ENCODE results near the gene CRACDL.

The CRACDL gene

DNA sequence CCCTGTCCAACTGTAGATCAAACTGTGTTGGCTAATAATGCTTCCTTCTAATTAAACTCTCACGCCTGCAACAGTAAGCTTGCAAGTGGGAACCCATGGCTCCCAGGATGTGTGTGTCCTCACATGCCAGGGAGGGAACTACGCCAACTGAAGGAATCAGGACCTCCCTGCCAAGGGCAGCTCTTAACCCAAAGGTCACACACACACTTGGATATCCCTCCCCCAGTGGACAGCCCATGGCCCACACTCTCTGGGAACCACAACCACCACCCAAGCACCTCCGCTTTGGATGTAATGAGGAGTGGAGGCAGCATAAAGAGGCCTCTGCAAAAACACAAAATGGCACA, 102.1 kb downstream of the CRACDL start:
- Histone ChIP-seq H3K4me3 (ENCODE audit: insufficient read depth, low read depth, low read length) (no peak overlapping the region), H3K36me3 (ENCODE audit: control insufficient read depth, insufficient read depth, low read length) (no peaks in the 10 kb centered on the region), H3K27ac (ENCODE audit: insufficient read depth, low read depth, low read length, poor library complexity, severe bottlenecking) (no peak overlapping the region), H3K27me3 (ENCODE audit: control insufficient read depth, insufficient read depth, low read length, poor library complexity, severe bottlenecking) (no peaks in the 10 kb centered on the region), H3K4me1 (ENCODE audit: control insufficient read depth, insufficient read depth, low read length) (no peaks in the 10 kb centered on the region), H3K9me3 (ENCODE audit: control insufficient read depth, low read length) (no peaks in the 10 kb centered on the region)
- WGBS, 2 experiments, result 90 to 92% methylated on average over 3 of the region's 3 CpGs

DNA sequence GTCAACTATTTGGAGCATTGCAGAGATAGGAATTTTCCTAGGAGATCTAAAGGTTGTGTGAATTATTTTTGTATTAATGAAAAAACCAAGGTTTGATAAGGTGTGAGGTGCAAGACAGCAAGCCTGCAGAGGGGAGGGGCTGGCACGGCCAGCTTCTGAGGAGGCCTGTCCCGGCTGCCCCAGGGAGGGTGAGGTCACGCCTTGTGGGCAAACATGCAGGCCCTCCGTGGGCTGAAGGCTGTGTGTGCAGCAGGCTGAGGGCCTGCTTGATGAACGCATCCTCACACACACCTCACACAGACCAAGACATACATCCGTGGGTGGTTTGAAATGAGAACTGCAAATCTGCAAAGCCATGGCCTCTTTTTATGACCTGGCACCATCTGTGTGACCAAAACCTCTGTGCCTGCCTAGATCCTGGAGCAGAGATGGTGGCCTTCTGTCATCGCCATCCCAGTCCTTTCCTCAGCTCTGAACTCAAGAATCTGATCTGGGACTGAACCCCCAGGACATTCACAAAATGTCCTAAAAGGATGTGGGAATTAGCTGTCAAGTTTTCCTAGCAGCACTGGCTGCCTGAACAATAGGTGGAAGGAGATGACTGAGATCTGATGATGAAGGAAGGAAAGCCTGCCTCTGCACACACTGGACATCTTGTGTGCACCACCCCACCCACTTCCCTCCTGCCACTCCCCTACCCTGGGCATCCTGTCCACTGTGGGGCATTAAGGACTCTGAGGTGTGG, 102.7 kb downstream of the CRACDL start:
- no peak overlapping the region for H3K27ac ChIP-seq (ENCODE audit: insufficient read depth, low read depth, low read length, poor library complexity, severe bottlenecking)
- H3K9me3 ChIP-seq (ENCODE audit: control insufficient read depth, low read length), result no peaks in the 10 kb centered on the region
- 81 to 82% methylated on average over 7 of the region's 7 CpGs for WGBS, 2 experiments
- H3K27me3 ChIP-seq (ENCODE audit: control insufficient read depth, insufficient read depth, low read length, poor library complexity, severe bottlenecking), result no peaks in the 10 kb centered on the region
- H3K4me1 ChIP-seq (ENCODE audit: control insufficient read depth, insufficient read depth, low read length), result no peaks in the 10 kb centered on the region
- H3K36me3 ChIP-seq (ENCODE audit: control insufficient read depth, insufficient read depth, low read length), result no peaks in the 10 kb centered on the region
- no peak overlapping the region for H3K4me3 ChIP-seq (ENCODE audit: insufficient read depth, low read depth, low read length)

DNA sequence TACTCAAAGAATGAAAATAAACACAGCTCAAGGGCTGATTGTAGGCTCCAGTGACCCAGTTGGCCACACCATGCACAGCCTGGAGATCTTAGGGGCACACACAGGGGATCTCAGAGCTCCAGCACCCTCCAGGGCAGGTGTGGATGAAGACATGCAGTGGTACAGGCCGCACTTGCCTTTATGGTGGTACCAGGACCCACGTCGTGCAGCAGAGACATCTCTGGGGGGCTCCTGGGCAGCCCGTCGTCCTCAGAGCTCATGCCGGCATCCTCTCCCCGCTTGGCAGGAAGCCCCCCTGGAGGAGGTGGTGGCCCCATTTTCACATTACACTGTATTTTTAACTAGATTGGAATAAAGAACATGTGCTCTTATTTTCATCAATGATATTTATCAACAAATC, 103.9 kb downstream of the CRACDL start:
- no peaks in the 10 kb centered on the region for H3K4me1 ChIP-seq (ENCODE audit: control insufficient read depth, insufficient read depth, low read length)
- no peak overlapping the region for H3K27ac ChIP-seq (ENCODE audit: insufficient read depth, low read depth, low read length, poor library complexity, severe bottlenecking)
- 93 to 96% methylated on average over 7 of the region's 7 CpGs for WGBS, 2 experiments
- no peaks in the 10 kb centered on the region for H3K9me3 ChIP-seq (ENCODE audit: control insufficient read depth, low read length)
- H3K4me3 ChIP-seq (ENCODE audit: insufficient read depth, low read depth, low read length), result no peak overlapping the region
- no peaks in the 10 kb centered on the region for H3K36me3 ChIP-seq (ENCODE audit: control insufficient read depth, insufficient read depth, low read length)
- no peaks in the 10 kb centered on the region for H3K27me3 ChIP-seq (ENCODE audit: control insufficient read depth, insufficient read depth, low read length, poor library complexity, severe bottlenecking)

DNA sequence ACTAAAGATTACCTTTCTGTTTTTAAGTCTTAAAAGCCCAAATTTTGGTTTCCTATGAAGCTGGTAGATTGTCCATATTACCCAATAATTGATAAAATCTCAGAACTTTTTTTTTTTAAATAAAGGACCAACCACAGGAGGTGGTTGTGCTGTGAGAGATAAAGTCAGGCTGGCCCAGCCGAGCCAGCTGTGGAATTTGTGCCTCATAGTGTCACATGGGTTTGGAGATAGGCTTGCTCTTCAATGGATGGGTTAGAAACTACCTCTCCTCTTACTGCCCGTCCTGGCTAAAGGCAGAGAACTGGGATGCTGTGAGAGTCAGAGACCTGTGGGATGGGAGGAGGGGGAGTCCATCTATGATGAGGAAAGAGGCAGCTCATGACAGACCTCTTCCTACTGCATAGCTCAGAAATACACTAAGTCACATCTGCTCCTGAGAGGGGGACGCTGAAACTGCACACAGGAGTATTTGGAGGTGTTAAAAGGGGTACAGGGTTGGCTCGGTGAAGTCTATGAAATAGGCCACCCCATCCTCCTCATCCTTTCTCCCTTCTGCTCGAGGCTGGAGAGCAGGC, 105.4 kb downstream of the CRACDL start:
- Histone ChIP-seq H3K27ac (ENCODE audit: insufficient read depth, low read depth, low read length, poor library complexity, severe bottlenecking) (no peak overlapping the region), H3K36me3 (ENCODE audit: control insufficient read depth, insufficient read depth, low read length) (no peaks in the 10 kb centered on the region), H3K4me1 (ENCODE audit: control insufficient read depth, insufficient read depth, low read length) (no peaks in the 10 kb centered on the region), H3K4me3 (ENCODE audit: insufficient read depth, low read depth, low read length) (no peak overlapping the region), H3K9me3 (ENCODE audit: control insufficient read depth, low read length) (no peaks in the 10 kb centered on the region), H3K27me3 (ENCODE audit: control insufficient read depth, insufficient read depth, low read length, poor library complexity, severe bottlenecking) (no peaks in the 10 kb centered on the region)
- WGBS, 2 experiments, result 88 to 92% methylated on average over 3 to 5 of the region's 5 CpGs

DNA sequence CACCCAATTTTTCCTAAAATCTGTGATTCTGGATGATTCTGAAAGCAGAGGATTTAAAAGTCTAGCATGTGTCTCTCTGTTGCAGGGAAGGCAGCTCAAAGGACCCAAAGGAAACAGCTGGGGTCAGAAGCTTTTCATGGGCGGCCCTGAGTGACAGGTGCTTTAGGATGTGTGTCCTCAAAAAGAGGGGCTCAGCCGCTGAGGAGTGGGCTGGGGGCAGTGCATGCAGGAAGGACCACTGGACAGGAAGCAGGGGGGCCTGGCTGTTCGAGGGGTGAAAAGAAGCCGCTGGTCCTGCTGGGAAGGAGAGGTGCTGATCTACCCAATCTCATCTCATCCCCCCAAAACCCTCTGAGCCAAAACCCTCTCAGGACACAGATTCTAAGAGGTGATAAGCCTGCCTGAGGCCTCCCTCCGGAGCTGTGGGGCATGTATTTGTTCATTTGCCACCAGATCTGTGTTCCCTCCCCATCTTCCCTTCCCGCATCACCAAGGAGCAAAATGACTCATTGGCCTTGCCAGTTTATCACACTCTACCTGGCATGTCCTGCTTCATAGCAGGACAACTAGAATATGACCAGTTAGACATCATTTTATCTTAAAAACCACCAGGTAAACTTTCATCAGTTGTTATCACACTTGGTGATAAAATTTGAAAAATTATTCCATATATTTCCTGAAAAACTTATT, 106.3 kb downstream of the CRACDL start:
- Histone ChIP-seq H3K9me3 (ENCODE audit: control insufficient read depth, low read length) (no peaks in the 10 kb centered on the region), H3K4me1 (ENCODE audit: control insufficient read depth, insufficient read depth, low read length) (no peaks in the 10 kb centered on the region), H3K4me3 (ENCODE audit: insufficient read depth, low read depth, low read length) (no peak overlapping the region), H3K27me3 (ENCODE audit: control insufficient read depth, insufficient read depth, low read length, poor library complexity, severe bottlenecking) (peaks cover 5% of the 10 kb centered on the region), H3K36me3 (ENCODE audit: control insufficient read depth, insufficient read depth, low read length) (no peaks in the 10 kb centered on the region), H3K27ac (ENCODE audit: insufficient read depth, low read depth, low read length, poor library complexity, severe bottlenecking) (no peak overlapping the region)
- WGBS, 2 experiments, result 91 to 92% methylated on average over 6 of the region's 6 CpGs

DNA sequence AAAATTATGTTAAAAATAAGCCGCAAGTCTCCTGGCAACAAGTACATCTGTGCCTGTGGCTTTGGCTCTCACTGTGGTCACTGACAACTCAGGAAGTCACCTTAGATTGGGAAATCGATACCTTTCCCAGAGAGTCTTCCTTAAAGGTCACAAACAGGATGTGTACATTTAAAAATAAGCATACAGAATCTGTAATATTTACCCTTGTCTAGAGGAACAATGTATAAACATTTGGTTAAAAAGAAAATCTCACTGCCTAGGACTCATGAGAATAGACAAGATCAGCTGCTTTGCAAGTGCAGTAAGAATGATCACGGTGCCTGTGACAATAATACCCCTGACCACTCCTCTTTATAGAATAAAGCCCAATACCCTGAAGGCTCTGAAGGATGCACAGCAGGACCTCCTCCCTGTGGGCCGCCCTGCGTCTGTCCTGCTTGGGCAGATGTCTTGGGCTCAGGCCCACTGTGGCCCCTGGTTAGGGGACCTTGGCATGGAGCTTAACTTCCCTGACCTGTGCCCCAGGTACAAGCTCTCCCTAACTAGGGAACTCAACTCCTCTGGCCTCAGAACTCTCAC, 107.1 kb downstream of the CRACDL start:
- 82 to 84% methylated on average over 5 of the region's 5 CpGs for WGBS, 2 experiments
- no peaks in the 10 kb centered on the region for H3K36me3 ChIP-seq (ENCODE audit: control insufficient read depth, insufficient read depth, low read length)
- H3K9me3 ChIP-seq (ENCODE audit: control insufficient read depth, low read length), result no peaks in the 10 kb centered on the region
- no peak overlapping the region for H3K4me3 ChIP-seq (ENCODE audit: insufficient read depth, low read depth, low read length)
- H3K27me3 ChIP-seq (ENCODE audit: control insufficient read depth, insufficient read depth, low read length, poor library complexity, severe bottlenecking), result peaks cover 13% of the 10 kb centered on the region
- no peak overlapping the region for H3K27ac ChIP-seq (ENCODE audit: insufficient read depth, low read depth, low read length, poor library complexity, severe bottlenecking)
- no peaks in the 10 kb centered on the region for H3K4me1 ChIP-seq (ENCODE audit: control insufficient read depth, insufficient read depth, low read length)

DNA sequence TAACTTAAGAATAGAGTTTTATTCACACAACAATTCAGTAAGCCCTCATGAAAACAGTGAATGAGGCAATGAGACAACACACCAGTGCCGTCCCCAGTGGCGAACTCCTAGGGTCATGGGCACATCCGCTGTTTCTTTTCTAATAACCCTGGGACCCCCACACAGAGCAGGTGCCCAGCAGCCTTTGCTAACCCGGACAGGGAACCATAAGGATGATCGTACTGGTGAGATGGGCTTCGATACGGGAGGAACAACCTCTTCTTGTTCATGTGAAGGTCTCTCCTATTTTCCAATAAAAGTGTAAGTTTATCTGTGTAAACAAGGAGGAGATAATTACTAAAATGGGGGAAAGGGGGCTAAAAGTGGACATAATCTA, 107.7 kb downstream of the CRACDL start:
- Histone ChIP-seq H3K27me3 (ENCODE audit: control insufficient read depth, insufficient read depth, low read length, poor library complexity, severe bottlenecking) (peaks cover 19% of the 10 kb centered on the region), H3K4me1 (ENCODE audit: control insufficient read depth, insufficient read depth, low read length) (no peaks in the 10 kb centered on the region)
- 91 to 93% methylated on average over 7 of the region's 7 CpGs for WGBS, 2 experiments

DNA sequence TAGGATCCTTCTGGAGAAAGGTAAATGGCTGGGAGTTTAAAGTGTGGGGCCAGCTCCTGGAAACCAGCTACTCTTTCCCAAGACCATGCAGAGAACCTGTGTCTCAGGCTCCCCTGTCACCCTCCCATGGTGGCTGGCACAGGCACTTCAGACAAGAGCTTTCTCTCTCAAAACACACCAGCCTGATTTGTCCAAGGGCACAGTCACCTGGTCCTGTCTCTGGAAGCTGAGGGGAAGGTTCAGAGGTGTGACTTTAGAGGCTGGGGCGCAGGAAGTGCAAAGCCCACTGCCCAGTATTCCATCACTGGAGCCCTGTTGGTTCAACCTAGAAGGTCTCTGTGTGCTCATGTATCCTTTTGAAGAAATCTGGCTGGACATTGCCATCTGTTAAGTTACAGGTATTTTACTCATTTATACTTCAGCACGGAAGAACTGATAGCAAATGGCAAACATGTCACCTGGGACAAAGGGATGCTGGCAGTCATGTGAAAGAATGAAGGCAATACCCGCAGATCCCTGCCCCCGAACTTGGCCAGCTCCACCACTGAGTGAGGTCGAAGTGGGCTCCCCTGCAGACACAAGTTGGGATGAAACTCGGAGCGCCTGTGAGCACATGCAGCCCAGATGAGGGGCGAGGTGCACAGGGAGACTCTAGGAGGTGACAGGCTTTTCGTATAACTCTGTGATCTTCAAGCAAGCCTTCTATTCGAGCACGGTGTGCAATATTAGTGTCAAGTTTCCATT, 108.2 kb downstream of the CRACDL start:
- H3K4me3 ChIP-seq (ENCODE audit: insufficient read depth, low read depth, low read length), result no peak overlapping the region
- no peaks in the 10 kb centered on the region for H3K9me3 ChIP-seq (ENCODE audit: control insufficient read depth, low read length)
- H3K4me1 ChIP-seq (ENCODE audit: control insufficient read depth, insufficient read depth, low read length), result no peaks in the 10 kb centered on the region
- 88 to 92% methylated on average over 11 of the region's 11 CpGs for WGBS, 2 experiments
- H3K36me3 ChIP-seq (ENCODE audit: control insufficient read depth, insufficient read depth, low read length), result no peaks in the 10 kb centered on the region
- H3K27ac ChIP-seq (ENCODE audit: insufficient read depth, low read depth, low read length, poor library complexity, severe bottlenecking), result no peak overlapping the region
- H3K27me3 ChIP-seq (ENCODE audit: control insufficient read depth, insufficient read depth, low read length, poor library complexity, severe bottlenecking), result peaks cover 24% of the 10 kb centered on the region

More for the DNA sequence above, 107.7 kb downstream of the CRACDL start:
- H3K9me3 ChIP-seq (ENCODE audit: control insufficient read depth, low read length), result no peaks in the 10 kb centered on the region
- H3K4me3 ChIP-seq (ENCODE audit: insufficient read depth, low read depth, low read length), result no peak overlapping the region
- H3K27ac ChIP-seq (ENCODE audit: insufficient read depth, low read depth, low read length, poor library complexity, severe bottlenecking), result no peak overlapping the region
- H3K36me3 ChIP-seq (ENCODE audit: control insufficient read depth, insufficient read depth, low read length), result no peaks in the 10 kb centered on the region

DNA sequence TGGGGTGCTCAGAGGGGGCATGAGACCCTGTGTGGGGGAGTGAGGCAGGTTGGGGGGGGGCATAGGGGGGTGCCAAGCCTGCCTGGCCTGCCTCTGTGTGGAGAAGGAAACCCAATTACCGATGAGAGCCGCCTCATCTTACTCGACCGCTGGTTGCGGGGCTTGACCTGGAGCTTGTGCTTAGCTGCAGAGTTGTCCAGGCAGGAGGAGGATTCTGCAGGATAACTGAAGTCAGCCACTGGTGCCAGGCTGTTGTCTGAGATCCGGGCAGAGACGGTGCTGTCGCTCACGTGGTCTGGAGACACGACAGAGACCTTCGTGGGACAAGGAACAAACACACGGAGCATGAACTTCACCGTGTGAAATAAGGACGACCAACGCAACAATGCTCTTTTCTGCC, 109.2 kb downstream of the CRACDL start:
- 94% methylated on average over 15 of the region's 15 CpGs for WGBS, 2 experiments
- no peak overlapping the region for H3K27ac ChIP-seq (ENCODE audit: insufficient read depth, low read depth, low read length, poor library complexity, severe bottlenecking)
- peaks cover 34% of the 10 kb centered on the region for H3K27me3 ChIP-seq (ENCODE audit: control insufficient read depth, insufficient read depth, low read length, poor library complexity, severe bottlenecking)
- no peaks in the 10 kb centered on the region for H3K9me3 ChIP-seq (ENCODE audit: control insufficient read depth, low read length)
- no peaks in the 10 kb centered on the region for H3K4me1 ChIP-seq (ENCODE audit: control insufficient read depth, insufficient read depth, low read length)
- H3K4me3 ChIP-seq (ENCODE audit: insufficient read depth, low read depth, low read length), result no peak overlapping the region
- H3K36me3 ChIP-seq (ENCODE audit: control insufficient read depth, insufficient read depth, low read length), result no peaks in the 10 kb centered on the region

DNA sequence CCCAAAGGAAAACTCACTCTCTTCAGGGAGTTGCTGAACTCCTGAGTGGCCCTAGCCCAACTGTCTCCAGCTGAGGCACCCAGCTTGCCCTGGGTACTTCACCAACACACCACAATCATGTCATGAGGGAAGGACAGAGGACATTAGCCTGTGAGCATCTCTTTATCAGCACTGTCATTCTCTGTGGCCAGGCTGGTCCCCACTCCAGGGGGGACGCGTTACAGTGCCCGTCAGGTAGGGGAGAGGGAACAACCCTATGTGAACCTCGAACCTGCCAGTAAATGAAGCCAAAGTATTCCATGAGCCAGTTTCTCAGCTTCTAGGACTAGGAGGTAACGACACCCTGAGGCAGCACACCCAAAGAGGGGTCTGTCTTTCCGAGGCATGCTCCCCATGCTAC, 110.2 kb downstream of the CRACDL start:
- H3K4me1 ChIP-seq (ENCODE audit: control insufficient read depth, insufficient read depth, low read length), result no peaks in the 10 kb centered on the region
- WGBS, 2 experiments, result 93 to 95% methylated on average over 6 of the region's 6 CpGs
- H3K27ac ChIP-seq (ENCODE audit: insufficient read depth, low read depth, low read length, poor library complexity, severe bottlenecking), result no peak overlapping the region
- H3K9me3 ChIP-seq (ENCODE audit: control insufficient read depth, low read length), result no peaks in the 10 kb centered on the region
- peaks cover 44% of the 10 kb centered on the region for H3K27me3 ChIP-seq (ENCODE audit: control insufficient read depth, insufficient read depth, low read length, poor library complexity, severe bottlenecking)
- H3K4me3 ChIP-seq (ENCODE audit: insufficient read depth, low read depth, low read length), result no peak overlapping the region
- no peaks in the 10 kb centered on the region for H3K36me3 ChIP-seq (ENCODE audit: control insufficient read depth, insufficient read depth, low read length)
